Endothelial cell of umbilical vein (primary cell): ENCODE measurements around the gene TBL3. TPM values are rescaled to one million over a fixed set of nuclear protein-coding genes. Genes with fewer than 3 reads are reported as not detected.

Source experiments
- BruUV-seq: library from RNA; stranded (reverse); fragments of 400-500 nt; replicated peaks from 2 replicates; lab custom pipeline; 2021; lab: Mats Ljungman, UMichigan
- CTCF ChIA-PET: fragments of 300-600, 350-600 bp; sonication (Branson Sonifier 250); formaldehyde crosslinking; loops from one replicate; lab custom pipeline; 2021; ENCODE audit warnings: antibody characterized with exemption, inconsistent platforms; lab: Charles Lee
- POLR2A ChIA-PET: fragments of 300-600, 350-600 bp; sonication (Branson Sonifier 250); formaldehyde crosslinking; loops from one replicate; lab custom pipeline; 2021; ENCODE audit warnings: antibody characterized with exemption, inconsistent platforms; lab: Charles Lee
- DNase-seq: peaks from one replicate; pipeline ENCODE4 v3.0.0-alpha.2; 2011; ENCODE audit warnings: low read depth, low spot score
- FAIRE-seq: peaks from 2 replicates; lab custom pipeline; 2011; peaks lifted over from hg19 to GRCh38; lab: Jason Lieb, UNC
- H2AFZ ChIP-seq: 2 replicates; pipeline ENCODE4 v1.6.0; 2012; ENCODE audit warnings: low read depth, low read length, control low read depth, inconsistent platforms
- H3K27ac ChIP-seq: 2 replicates; pipeline ENCODE4 v1.5.1; 2011; ENCODE audit warnings: low read depth, mild to moderate bottlenecking, control low read depth, low read length, moderate library complexity; ENCODE audit not compliant: insufficient read depth
- H3K27me3 ChIP-seq, 2 experiments: 2 replicates each; pipeline versions ENCODE4 v1.6.0 to v1.6.1; 2011; ENCODE audit warnings: low read length in 2 of 2, mixed read lengths in 1 of 2; ENCODE audit not compliant: control insufficient read depth in 2 of 2, insufficient read depth in 2 of 2
- H3K36me3 ChIP-seq, 2 experiments: 2 replicates in 1 of 2; 3 replicates in 1 of 2; pipeline ENCODE4 v1.5.1; 2011; ENCODE audit warnings: low read length in 2 of 2, mild to moderate bottlenecking in 1 of 2, moderate library complexity in 1 of 2; ENCODE audit not compliant: control insufficient read depth in 2 of 2, insufficient read depth in 2 of 2; ENCODE audit errors: extremely low read depth in 1 of 2
- H3K4me1 ChIP-seq: 3 replicates; pipeline ENCODE4 v1.5.1; 2011; ENCODE audit warnings: mild to moderate bottlenecking, low read length; ENCODE audit not compliant: control insufficient read depth, insufficient read depth; ENCODE audit errors: extremely low read depth
- H3K4me2 ChIP-seq: 2 replicates; pipeline ENCODE4 v1.6.1; 2011; ENCODE audit warnings: low read length, control low read depth, mixed read lengths; ENCODE audit not compliant: insufficient read depth
- H3K4me3 ChIP-seq, 3 experiments: fragments of 200-600 bp in 1 of 3; sonication (generic), shearing (Covaris generic) in 1 of 3; replicated peaks in 1 of 3; 2 replicates each; pipeline ENCODE4 v1.5.1; 2011 to 2016; ENCODE audit warnings: control low read depth in 3 of 3, low read length in 3 of 3, mild to moderate bottlenecking in 2 of 3, inconsistent platforms in 1 of 3, low read depth in 1 of 3, moderate library complexity in 1 of 3; ENCODE audit not compliant: insufficient read depth in 1 of 3
- H3K79me2 ChIP-seq: 2 replicates; pipeline ENCODE4 v1.6.0; 2012; ENCODE audit warnings: low read length, inconsistent platforms; ENCODE audit not compliant: control insufficient read depth, insufficient read depth
- H3K9ac ChIP-seq: replicated peaks from 2 replicates; pipeline ENCODE3; 2011; ENCODE audit warnings: low read length, control low read depth; ENCODE audit not compliant: insufficient read depth; ENCODE audit errors: extremely low read depth
- H3K9me1 ChIP-seq: replicated peaks from 3 replicates; pipeline ENCODE4 v1.6.0; 2011; ENCODE audit warnings: mild to moderate bottlenecking, low read length; ENCODE audit not compliant: control insufficient read depth, insufficient read depth; ENCODE audit errors: extremely low read depth
- H3K9me3 ChIP-seq: replicated peaks from 2 replicates; pipeline ENCODE4 v1.5.1; 2012; ENCODE audit warnings: low read length, inconsistent platforms; ENCODE audit not compliant: control insufficient read depth, insufficient read depth
- H4K20me1 ChIP-seq: replicated peaks from 2 replicates; pipeline ENCODE3; 2011; ENCODE audit warnings: mild to moderate bottlenecking, low read length; ENCODE audit not compliant: control insufficient read depth, insufficient read depth; ENCODE audit errors: extremely low read depth
- CTCF ChIP-seq, 2 donors: IDR thresholded peaks; 1 replicate in 1 of 2; 2 replicates in 1 of 2; pipeline ENCODE4 v1.5.1; 2011; ENCODE audit warnings: low read length in 2 of 2, mild to moderate bottlenecking in 2 of 2, moderate library complexity in 2 of 2, control low read depth in 1 of 2, inconsistent platforms in 1 of 2, low read depth in 1 of 2; ENCODE audit not compliant: insufficient read depth in 1 of 2; ENCODE audit errors: extremely low read depth in 1 of 2
- EZH2 ChIP-seq: IDR thresholded peaks from 2 replicates; pipeline ENCODE4 v1.6.1; 2012; ENCODE audit warnings: borderline replicate concordance, low read depth, mild to moderate bottlenecking, moderate library complexity, low read length, inconsistent platforms; ENCODE audit not compliant: severe bottlenecking
- FOS ChIP-seq: IDR thresholded peaks from 2 replicates; pipeline ENCODE4 v1.6.1; 2011; ENCODE audit warnings: mild to moderate bottlenecking, low read length, moderate library complexity, borderline replicate concordance; ENCODE audit not compliant: insufficient read depth
- GATA2 ChIP-seq: IDR thresholded peaks from 2 replicates; pipeline ENCODE4 v1.7.0; 2011; ENCODE audit warnings: low read depth, mild to moderate bottlenecking, moderate library complexity, mixed read lengths, low read length; ENCODE audit not compliant: insufficient read length, insufficient read depth
- JUN ChIP-seq: IDR thresholded peaks from 2 replicates; pipeline ENCODE4 v1.6.1; 2011; ENCODE audit warnings: borderline replicate concordance, low read depth; ENCODE audit not compliant: insufficient read length, insufficient read depth
- MAX ChIP-seq: IDR thresholded peaks from 2 replicates; pipeline ENCODE4 v1.6.1; 2011; ENCODE audit not compliant: insufficient read depth, insufficient read length
- MYC ChIP-seq: IDR thresholded peaks from one replicate; pipeline ENCODE4 v1.6.1; 2011; ENCODE audit warnings: mild to moderate bottlenecking, low read depth, low read length
- POLR2A ChIP-seq: IDR thresholded peaks from 2 replicates; pipeline ENCODE4 v1.6.1; 2012; ENCODE audit warnings: low read depth, mild to moderate bottlenecking, control low read depth, low read length
- POLR2AphosphoS5 ChIP-seq: IDR thresholded peaks from 2 replicates; pipeline ENCODE4 v1.6.1; 2012; ENCODE audit warnings: low read depth, mild to moderate bottlenecking, control low read depth, low read length, moderate library complexity; ENCODE audit not compliant: insufficient read depth
- dilution Hi-C: fragments of 300-500 bp; cut with MboI; formaldehyde crosslinking; loops from one replicate; pipeline ENCODE4 v1.15.0; 2019; ENCODE audit warnings: low sequenced_read_pairs; ENCODE audit not compliant: extremely low pct_ligation_motif_present
- intact Hi-C: fragments of 100-400 bp; cut with micrococcal nuclease; formaldehyde crosslinking; loops from one replicate; pipeline ENCODE4 v1.10.0; 2022
- polyA plus RNA-seq, 4 experiments: library from polyadenylated mRNA; depleted of rRNA in 3 of 4; stranded (reverse) in 3 of 4; unstranded in 1 of 4; fragments of >200 nt; gene quantifications; 2 replicates each; pipeline versions ENCODE4 v1.2.1 to v1.2.3, GENCODE V29; 2011 to 2012; ENCODE audit warnings: missing spikeins in 1 of 4
- total RNA-seq: library from RNA; stranded (reverse); gene quantifications from 2 replicates; pipeline ENCODE4 v1.2.3, GENCODE V29; 2021

TBL3 gene
- total and polyA plus RNA-seq, 2 donors (not counting 3 experiments of a cell fraction or from before 2014, with no cell fraction given), result 42.2 to 77.1 TPM

GRCh38 chr16:1950047-1950446 is 21.8 kb upstream of the TBL3 start:
- H2AFZ ChIP-seq, result no peak overlapping the region

More at GRCh38 chr16:1950047-1950446, 21.8 kb upstream of the TBL3 start:
- Histone ChIP-seq H3K36me3 (no peaks in the 10 kb centered on the region), H3K27ac (no peak overlapping the region), H3K9me3 (no peaks in the 10 kb centered on the region), H3K4me3 (no peak overlapping the region), H3K4me2 (no peak overlapping the region), H3K4me1 (no peaks in the 10 kb centered on the region), H4K20me1 (no peaks in the 10 kb centered on the region), H3K79me2 (no peaks in the 10 kb centered on the region), H3K9me1 (no peaks in the 10 kb centered on the region), H3K9ac (no peak overlapping the region), H3K27me3 (no peaks in the 10 kb centered on the region)
- ChIA-PET CTCF (no interaction called here), POLR2A (interaction anchor here (1.1 kb wide), 1 partner anchor 15 kb away, joined by 4 read pairs; the partner anchor contains the start of gene RPS2)
- no peak for FAIRE-seq
- intact Hi-C loops, result no loop called here
- DNase-seq, result no peak
- BruUV-seq, result no TSS peak
- dilution Hi-C loops, result no loop called here
- TF ChIP-seq MAX (no peak), MYC (no peak), EZH2 (no peak), FOS (no peak), POLR2AphosphoS5 (no peak), POLR2A (no peak), CTCF (IDR thresholded peaks at IDR 0.05; ENCODE audit: extremely low read depth in 1 of 2, insufficient read depth in 1 of 2, low read depth in 1 of 2, low read length in 2 of 2) (no peak), GATA2 (no peak), JUN (no peak)
